ACHN (cell line): Measurements from ENCODE around the gene SLC5A11.
"Not testable (repeated sequence)": the region's sequence is repeated elsewhere in the genome, so short reads cannot be mapped to it uniquely, and the experiment has no call there.

ENCODE experiments used
- DNase-seq: peaks from one replicate; pipeline ENCODE4 v3.0.0-alpha.2; 2015
- in situ Hi-C: cut with HindIII; loops from 2 replicates; pipeline ENCODE4 v1.10.0; 2017; ENCODE audit warnings: low sequenced_read_pairs, low pct_ligation_motif_present, low pct_unique_long_range_greater_than_20kb

SLC5A11 gene

GRCh38 chr16:24826817-24827566, 18.8 kb upstream of the SLC5A11 start:
- DNase-seq, result no peak
- in situ Hi-C loops, result no loop called here

- DNase-seq, result no peak
- in situ Hi-C loops, result no loop called here
Observed at GRCh38 chr16:24829153-24829552, 16.6 kb upstream of the SLC5A11 start.

- in situ Hi-C loops, result no loop called here
Observed at GRCh38 chr16:24833352-24833751, 12.4 kb upstream of the SLC5A11 start.

GRCh38 chr16:24834459-24835335, 11.1 kb upstream of the SLC5A11 start:
- in situ Hi-C loops, result no loop called here
- DNase-seq, result peak; percentile 67

More at GRCh38 chr16:24833352-24833751, 12.4 kb upstream of the SLC5A11 start:
- no peak for DNase-seq

- no peak for DNase-seq
- in situ Hi-C loops, result no loop called here
Observed at GRCh38 chr16:24836836-24837235, 8.9 kb upstream of the SLC5A11 start.

- DNase-seq, result no peak
- in situ Hi-C loops, result no loop called here
Observed at GRCh38 chr16:24837969-24838368, 7.8 kb upstream of the SLC5A11 start.

- in situ Hi-C loops, result no loop called here
- peak; percentile 54 for DNase-seq
Observed at GRCh38 chr16:24838554-24839266, 7.1 kb upstream of the SLC5A11 start.

- in situ Hi-C loops, result no loop called here
- peak; percentile 34 for DNase-seq
Observed at GRCh38 chr16:24839347-24839972, 6.3 kb upstream of the SLC5A11 start.

GRCh38 chr16:24841291-24841690, 4.5 kb upstream of the SLC5A11 start:
- in situ Hi-C loops, result no loop called here

GRCh38 chr16:24844101-24845030, 1.4 kb upstream of the SLC5A11 start:
- DNase-seq, result peak; percentile 45
- in situ Hi-C loops, result no loop called here

More at GRCh38 chr16:24841291-24841690, 4.5 kb upstream of the SLC5A11 start:
- no peak for DNase-seq

GRCh38 chr16:24845031-24845365, 765 bp upstream of the SLC5A11 start:
- in situ Hi-C loops, DNase-seq: not testable (repeated sequence)

- in situ Hi-C loops, result no loop called here
- no peak for DNase-seq
Observed at GRCh38 chr16:24846548-24847357, 990 bp downstream of the SLC5A11 start.

- in situ Hi-C loops, result no loop called here
- no peak for DNase-seq
Observed at GRCh38 chr16:24847358-24847664, 1.5 kb downstream of the SLC5A11 start.

GRCh38 chr16:24848065-24848464, 2.3 kb downstream of the SLC5A11 start:
- in situ Hi-C loops, result no loop called here
- DNase-seq, result peak; percentile 32

- in situ Hi-C loops, result no loop called here
- DNase-seq, result no peak
Observed at GRCh38 chr16:24849641-24850040, 3.9 kb downstream of the SLC5A11 start.

GRCh38 chr16:24850289-24850938, 4.7 kb downstream of the SLC5A11 start:
- DNase-seq, result peak; percentile 47
- in situ Hi-C loops, result no loop called here

GRCh38 chr16:24851700-24852099, 5.9 kb downstream of the SLC5A11 start:
- in situ Hi-C loops, result no loop called here
- no peak for DNase-seq
